ENCODE data around the gene RNF220.

The RNF220 gene

GRCh38 chr1:44576456-44577150 lies 171.5 kb downstream of the RNF220 start:
- DNase-seq (ENCODE audit: low read depth in 2 of 2, low spot score in 1 of 2) = no peak

- DNase-seq (ENCODE audit: low read depth in 2 of 2, low spot score in 1 of 2) = no peak
Observed at GRCh38 chr1:44581205-44581604, 176.2 kb downstream of the RNF220 start.

DNA sequence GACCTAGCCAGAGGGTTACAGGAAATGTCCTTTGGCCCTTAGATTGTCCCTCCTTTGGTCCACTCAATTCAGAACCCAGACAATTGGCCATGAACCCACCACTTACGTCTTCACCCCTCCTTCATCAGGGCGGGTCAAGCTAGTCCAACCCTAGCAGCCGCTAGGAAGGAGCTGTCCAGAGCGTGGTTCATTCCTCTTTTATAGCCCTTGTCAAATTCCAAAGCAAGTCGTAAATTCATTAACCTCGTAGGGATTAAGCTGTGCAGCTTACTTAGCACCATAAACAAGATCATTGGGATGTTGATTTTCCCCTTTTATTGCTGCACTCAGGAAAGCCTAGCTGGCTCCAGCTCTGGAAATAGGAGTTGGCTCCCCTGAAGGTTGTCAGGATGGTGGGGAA lies 179.1 kb downstream of the RNF220 start:
- no peak for DNase-seq (ENCODE audit: low read depth in 2 of 2, low spot score in 1 of 2)

- DNase-seq (ENCODE audit: low read depth in 2 of 2, low spot score in 1 of 2) = no peak
Observed at GRCh38 chr1:44585315-44585920, 180.4 kb downstream of the RNF220 start.

DNA sequence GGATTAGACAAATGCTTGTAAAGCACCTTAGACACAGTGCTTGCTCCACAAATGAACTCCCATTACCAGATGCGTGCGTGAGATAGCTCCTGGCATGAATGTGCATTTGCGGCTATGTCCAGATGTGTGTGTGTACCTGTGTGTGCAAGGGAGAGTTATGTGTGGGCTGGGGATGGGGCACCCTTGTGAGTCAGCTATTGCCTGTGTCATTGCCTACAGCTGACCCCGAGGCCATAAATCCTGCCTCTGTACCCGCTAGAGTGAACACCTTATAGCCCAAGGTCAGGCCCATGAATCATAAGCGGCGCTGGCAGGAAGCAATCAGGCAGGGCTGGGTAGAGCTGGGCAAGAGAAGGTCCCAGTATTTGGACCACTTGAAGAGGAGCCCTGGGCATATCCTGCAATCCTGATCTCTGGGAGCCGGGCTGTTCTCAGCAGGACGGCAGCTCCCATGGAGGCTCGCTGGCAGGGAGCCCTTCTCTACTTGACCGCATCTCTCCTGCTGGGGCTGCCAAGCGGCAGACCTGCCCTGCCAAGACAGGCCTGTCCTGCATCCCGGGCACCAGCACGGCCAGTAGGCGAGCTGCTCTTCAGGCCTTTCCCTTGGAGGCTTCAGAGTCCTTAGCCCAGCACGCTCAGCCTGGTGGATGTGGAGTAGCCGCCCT lies 182.9 kb downstream of the RNF220 start:
- no peak for DNase-seq (ENCODE audit: low read depth in 2 of 2, low spot score in 1 of 2)

- no peak for DNase-seq (ENCODE audit: low read depth in 2 of 2, low spot score in 1 of 2)
Observed at GRCh38 chr1:44588551-44589210, 183.6 kb downstream of the RNF220 start.

DNA sequence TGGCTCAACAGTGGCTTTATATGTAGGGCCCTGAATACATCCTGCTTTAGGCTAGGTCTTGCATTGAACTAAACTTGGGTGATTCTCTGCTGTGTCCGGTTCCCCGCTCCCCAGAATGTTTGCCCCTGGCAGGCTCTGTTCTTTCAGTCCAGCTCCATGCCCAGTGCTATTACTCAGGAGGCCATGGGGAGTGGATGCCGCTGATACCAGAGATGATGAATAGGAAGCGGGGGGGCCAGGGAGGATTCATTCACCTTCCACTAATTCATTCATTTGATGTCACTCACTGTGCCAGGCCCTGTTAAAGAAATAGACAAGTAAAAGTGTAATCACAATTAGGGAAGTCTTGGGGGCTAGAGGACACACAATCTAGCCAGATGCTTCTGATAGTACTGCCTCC lies 185.4 kb downstream of the RNF220 start:
- DNase-seq (ENCODE audit: low read depth in 2 of 2, low spot score in 1 of 2) = no peak

GRCh38 chr1:44591381-44591780 lies 186.3 kb downstream of the RNF220 start:
- no peak for DNase-seq (ENCODE audit: low read depth in 2 of 2, low spot score in 1 of 2)

- DNase-seq (ENCODE audit: low read depth in 2 of 2, low spot score in 1 of 2) = no peak
Observed at GRCh38 chr1:44592208-44593145, 187.4 kb downstream of the RNF220 start.

DNA sequence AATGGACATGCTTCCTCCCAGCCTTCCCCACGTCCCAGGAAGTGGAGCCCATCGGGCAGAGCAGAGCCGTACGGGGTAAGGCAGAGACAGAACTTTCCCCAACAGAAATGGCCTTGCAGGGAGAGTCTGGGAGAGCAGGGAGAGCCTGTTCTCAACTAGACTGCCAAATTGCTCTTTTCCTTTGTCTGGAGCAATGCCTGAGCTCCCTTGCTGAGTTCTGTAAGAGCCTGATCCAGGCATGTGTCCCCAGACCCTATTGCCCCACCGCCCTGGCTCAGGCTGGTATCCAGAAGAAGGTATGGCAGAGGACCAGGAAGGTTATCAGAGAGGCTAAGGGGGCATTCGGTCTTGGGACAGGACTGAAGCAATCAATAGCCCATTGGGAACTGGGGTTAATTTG lies 189.3 kb downstream of the RNF220 start:
- DNase-seq (ENCODE audit: low read depth in 2 of 2, low spot score in 1 of 2) = no peak

DNA sequence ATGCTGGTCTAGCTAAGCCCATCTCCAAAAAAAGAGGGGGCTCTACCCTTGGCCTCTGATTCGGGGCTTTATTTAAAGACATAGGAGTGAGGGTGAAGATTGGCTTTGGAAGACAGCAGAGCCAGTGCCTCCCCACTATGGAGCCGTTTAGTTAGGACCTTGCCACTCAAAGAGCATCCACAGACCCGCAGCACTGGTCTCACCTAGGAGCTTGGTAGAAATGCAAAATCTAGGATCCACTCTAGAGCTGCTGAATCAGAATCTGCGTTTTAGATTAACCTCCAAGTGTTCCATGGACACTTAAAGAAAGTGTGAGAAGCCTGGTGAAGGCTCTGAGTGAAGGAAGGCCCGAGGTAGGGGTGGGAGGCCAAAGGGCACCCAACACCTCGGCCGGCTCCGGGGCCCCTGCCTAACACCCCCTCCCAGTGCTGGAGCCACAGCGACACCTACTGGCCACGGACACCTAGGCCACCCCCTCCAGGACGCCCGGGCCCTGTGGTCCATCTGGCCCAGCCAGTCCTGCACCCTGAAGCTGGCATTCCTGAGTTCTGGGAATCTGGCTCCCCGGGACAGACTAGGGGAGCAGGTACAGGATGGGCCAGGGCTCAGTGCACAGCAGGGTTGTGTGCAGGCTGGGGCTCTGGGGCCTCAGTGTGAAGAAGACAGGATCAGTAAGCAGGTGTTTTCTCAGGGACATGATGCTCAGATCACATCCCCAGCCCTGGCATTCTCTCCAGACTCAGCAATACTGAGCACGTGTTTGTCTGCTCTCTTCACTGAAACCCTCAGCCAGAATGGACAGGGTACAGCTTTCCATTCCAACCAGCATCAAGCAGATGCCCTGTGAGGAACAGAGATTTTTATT lies 190.0 kb downstream of the RNF220 start:
- DNase-seq (ENCODE audit: low read depth in 2 of 2, low spot score in 1 of 2) = peak; percentile 43 to 63

DNA sequence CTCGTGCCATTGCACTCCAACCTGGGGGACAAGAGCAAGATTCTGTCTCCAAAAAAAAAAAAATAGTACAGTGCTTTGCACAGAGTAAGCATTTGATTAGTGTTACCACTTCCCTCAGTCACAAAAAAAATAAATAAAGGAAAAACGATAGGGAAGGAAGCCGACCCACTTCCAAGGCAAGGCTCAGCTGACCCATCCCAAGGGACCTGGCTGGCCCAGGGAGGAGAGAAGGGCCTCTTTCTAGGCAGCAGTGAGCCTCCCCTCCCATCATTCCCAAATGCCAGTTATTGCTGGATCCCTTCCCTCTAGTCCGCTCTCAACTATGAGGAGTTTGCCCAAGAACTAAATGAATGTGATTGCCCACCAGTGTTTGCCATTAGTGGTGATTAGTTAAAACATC lies 191.5 kb downstream of the RNF220 start:
- DNase-seq (ENCODE audit: low read depth in 2 of 2, low spot score in 1 of 2) = no peak

DNA sequence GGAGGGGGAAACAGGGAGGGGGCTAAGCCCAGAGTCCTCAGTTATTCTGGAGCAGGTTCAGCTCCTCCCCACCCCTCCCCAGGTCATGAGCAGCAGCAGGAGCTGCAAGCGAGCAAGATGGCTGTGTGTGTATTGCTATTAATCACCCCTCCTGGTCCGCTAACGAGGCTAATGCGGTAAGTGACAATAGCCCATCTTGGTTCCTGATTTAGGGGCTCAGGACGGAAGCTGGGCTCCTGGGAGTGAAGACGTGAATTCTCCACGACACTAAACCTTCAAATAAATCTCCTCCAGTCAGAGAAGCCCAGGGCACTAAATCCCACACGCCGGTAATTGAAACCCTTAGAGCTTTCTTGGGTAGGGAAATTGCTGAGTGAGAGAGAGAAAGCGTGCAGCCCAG lies 193.1 kb downstream of the RNF220 start:
- DNase-seq (ENCODE audit: low read depth in 2 of 2, low spot score in 1 of 2) = no peak

DNA sequence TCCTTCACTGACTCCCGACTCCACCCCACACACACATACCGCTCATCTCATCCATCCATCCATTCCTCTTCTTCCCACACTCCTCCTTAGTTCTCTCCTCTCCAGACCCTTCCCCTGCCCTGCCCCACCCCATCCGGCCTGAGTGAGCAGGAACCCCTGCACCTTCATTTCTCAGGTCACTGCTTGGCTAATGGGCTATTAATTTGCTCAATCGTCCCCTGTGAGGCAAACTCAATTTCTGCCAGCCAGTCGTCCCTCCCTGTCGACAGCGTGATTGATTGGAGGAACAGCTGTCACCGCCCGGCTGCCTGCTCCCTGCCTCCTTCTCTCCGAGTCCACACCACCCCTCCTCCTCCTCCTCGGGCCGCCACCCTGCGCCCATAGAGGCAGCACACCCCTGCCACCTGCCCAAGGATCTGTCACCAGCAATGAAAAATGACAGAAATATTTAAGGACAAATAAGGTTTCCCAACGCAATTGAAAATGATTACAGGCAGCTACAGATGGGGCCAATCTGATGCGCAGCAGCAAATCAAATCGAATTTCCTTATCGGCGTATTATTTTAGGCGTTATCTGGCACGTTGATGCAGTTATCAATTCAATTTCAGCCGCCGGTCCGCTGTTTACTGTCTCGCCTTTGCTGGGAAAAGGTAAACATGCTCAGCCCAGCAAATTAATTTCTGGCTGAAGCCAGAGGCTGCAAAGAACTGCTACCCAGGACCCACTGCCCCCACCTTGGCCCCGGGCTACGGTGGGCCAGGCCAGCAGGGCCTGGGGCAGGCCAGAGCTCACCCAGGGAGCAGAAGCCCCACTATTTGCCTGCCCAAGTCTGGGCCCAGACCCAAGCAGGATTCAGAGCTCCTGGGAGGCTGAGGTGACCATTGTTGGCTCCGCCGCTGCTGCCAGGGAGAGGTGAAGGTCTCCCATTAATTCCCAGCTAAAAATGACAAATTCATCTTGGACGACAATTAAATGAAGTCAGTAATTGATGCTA lies 197.9 kb downstream of the RNF220 start:
- DNase-seq (ENCODE audit: low read depth in 2 of 2, low spot score in 1 of 2) = no peak

- DNase-seq (ENCODE audit: low read depth in 2 of 2, low spot score in 1 of 2) = no peak
Observed at GRCh38 chr1:44603718-44604117, 198.7 kb downstream of the RNF220 start.

GRCh38 chr1:44604157-44604955 lies 199.3 kb downstream of the RNF220 start:
- DNase-seq (ENCODE audit: low read depth in 2 of 2, low spot score in 1 of 2) = no peak

DNA sequence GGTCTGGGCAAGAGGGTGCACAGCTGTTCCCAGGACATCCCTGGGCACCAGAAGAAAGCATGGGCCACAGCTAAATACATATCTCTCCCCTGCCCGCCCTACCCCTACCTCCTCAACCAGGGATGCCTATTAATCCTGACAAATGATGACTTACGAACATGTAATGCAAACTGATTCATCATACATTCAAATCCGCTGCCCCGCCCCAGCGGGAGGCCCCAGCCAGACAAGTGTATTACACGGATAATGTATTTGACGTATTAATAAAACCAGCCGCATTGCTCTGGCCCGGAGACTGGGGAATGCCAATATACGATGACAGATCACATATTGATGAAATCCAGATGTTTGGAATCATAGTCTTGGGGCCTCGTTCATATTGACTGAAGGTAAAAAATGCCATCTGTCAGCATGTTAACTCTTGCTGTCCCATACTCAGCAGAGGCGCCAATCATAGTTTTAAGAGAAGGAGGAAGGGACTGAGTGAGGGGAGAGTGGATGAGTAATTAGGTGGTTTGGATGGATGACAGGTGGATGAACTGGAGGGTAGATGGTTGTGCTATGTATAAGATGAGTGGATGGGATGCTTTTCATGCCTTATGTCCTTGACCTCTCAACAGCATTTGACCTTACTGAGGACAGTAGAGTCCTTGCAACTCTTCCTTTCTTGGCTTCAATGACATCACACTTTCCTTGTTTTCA lies 201.0 kb downstream of the RNF220 start:
- no peak for DNase-seq (ENCODE audit: low read depth in 2 of 2, low spot score in 1 of 2)

All from stimulated activated CD8-positive, alpha-beta memory T cell treated with anti-CD3 and anti-CD28 coated beads, Interleukin-4, amount 100 ng/mL, for 4 hours (primary cell).